Upper lobe of left lung (tissue), 4 donors: ENCODE results near the gene TTC34.

Experiments used
- CTCF ChIP-seq, 6 experiments: fragments of 450-650 bp in 4 of 6; fragments of 200-600 bp in 2 of 6; sonication (generic) in 2 of 6; IDR thresholded peaks; one replicate each; pipeline ENCODE4 v1.5.1; 2016 to 2019; ENCODE audit warnings: antibody characterized with exemption in 6 of 6
- EP300 ChIP-seq, 4 donors: sonication (generic); formaldehyde crosslinking; IDR thresholded peaks; one replicate each; pipeline ENCODE4 v1.5.1; 2017; ENCODE audit warnings: antibody characterized with exemption in 4 of 4, control low read depth in 2 of 4
- POLR2A ChIP-seq, 4 donors: fragments of 450-650 bp; IDR thresholded peaks; one replicate each; pipeline ENCODE4 v1.5.1; 2016 to 2017; ENCODE audit warnings: antibody characterized with exemption in 4 of 4, mild to moderate bottlenecking in 2 of 4
- POLR2AphosphoS5 ChIP-seq, 2 donors: sonication (generic); formaldehyde crosslinking; IDR thresholded peaks; one replicate each; pipeline ENCODE4 v1.5.1; 2017; ENCODE audit warnings: antibody characterized with exemption in 2 of 2

DNA sequence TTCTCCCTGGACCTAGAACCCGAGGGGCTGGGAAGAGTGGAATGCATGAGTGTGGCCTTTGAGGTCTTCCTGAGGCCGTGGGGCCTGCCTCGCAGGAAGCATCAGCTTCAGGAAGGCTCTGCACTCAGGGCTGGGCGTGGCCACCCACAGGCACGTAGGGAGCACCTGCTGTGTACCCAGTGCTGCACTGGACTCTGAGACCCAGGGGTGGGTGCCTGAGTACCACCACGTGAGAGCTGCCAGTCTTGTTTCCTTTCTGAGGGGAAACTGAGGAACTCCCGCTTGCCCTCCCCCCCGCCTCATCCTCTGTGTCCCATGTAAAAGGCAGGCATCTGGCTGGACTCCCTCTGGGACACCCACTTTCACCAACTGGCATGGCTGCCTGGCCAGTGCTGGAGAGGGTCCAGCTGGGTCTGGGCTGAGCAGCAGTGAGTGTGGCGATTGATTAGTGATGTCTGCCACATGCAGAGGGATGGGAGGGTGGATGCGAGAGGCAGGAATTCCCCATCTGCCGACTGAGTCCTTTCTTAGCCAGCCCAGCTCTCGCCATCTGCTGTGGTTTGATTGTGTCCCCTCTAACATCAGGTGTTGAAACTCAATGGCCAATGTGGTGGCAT lies 30.2 kb upstream of the TTC34 start:
- TF ChIP-seq POLR2A (IDR thresholded peaks at IDR 0.05) = no peak
- no peak for TF ChIP-seq CTCF (IDR thresholded peaks at IDR 0.05)
- no peak for TF ChIP-seq POLR2AphosphoS5 (IDR thresholded peaks at IDR 0.05)
- no peak for TF ChIP-seq EP300 (IDR thresholded peaks at IDR 0.05)
